HG03521 (cell line): ENCODE data around the gene RAD54L.
"Not testable (repeated sequence)": the region's sequence is repeated elsewhere in the genome, so short reads cannot be mapped to it uniquely, and the experiment has no call there.

ENCODE experiments used
- ATAC-seq: cut with Tn5 transposase; IDR thresholded peaks from one replicate; pipeline ENCODE4 v1.9.1; 2021; ENCODE audit warnings: mild to moderate bottlenecking, moderate library complexity; ENCODE audit not compliant: unreplicated experiment

RAD54L gene

DNA sequence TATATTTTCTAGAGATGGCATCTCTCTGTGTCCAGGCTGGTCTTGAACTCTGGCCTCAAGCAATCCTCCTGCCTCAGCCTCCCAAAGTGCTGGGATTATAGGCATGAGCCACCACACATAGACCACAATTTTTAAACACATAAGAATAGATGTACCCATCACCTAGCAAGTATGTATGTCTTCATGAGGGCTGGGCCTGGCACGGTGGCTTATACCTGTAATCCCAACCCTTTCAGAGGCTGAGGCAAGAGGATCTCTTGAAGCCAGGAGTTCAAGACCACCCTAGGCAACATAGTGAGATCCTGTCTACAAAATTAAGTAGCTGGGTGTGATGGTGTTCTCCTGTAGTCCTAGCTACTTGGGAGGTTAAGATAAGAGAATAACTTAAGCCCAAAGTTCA lies 69.8 kb downstream of the RAD54L start:
- ATAC-seq, result no peak

DNA sequence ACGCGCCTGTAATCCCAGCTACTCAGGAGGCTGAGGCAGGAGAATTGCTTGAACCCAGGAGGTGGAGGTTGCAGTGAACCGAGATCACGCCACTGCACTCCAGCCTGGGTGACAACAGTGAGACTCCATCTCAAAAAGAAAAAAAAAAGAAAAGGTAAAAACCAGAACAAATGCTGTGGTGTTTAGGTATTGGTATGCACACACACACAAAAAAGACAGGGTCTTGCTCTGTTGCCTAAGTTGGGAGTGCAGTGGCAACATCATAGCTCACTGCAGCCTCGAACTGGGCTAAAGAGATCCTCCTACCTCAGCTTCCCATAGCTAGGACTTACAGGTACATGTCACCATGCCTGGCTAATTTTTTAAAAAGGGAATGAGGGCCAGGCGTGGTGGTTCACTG lies 71.7 kb downstream of the RAD54L start:
- not testable (repeated sequence) for ATAC-seq

DNA sequence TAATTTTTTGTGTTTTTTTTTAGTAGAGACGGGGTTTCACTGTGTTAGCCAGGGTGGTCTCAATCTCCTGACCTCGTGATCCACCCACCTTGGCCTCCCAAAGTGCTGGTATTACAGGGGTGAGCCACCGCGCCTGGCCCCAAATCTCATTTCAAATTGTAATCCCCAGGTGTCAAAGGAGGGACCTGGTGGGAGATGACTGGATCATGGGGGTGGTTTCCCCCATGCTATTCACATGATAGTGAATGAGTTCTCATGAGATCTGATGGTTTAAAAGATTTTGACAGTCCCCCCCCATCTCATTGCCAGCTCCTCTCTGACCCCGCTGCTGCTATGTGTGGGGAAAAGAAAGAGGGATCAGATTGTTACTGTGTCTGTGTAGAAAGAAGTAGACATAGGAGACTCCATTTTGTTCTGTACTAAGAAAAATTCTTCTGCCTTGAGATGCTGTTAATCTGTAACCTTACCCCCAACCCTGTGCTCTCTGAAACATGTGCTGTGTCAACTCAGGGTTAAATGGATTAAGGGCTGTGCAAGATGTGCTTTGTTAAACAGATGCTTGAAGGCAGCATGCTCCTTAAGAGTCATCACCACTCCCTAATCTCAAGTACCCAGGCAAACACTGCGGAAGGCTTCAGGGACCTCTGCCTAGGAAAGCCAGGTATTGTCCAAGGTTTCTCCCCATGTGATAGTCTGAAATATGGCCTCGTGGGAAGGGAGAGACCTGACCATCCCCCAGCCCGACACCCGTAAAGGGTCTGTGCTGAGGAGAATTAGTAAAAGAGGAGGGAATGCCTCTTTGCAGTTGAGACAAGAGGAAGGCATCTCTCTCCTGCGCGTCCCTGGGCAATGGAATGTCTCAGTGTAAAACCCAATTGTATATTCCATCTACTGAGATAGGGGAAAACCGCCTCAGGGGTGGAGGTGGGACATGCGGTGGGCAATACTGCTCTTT lies 72.7 kb downstream of the RAD54L start:
- not testable (repeated sequence) for ATAC-seq

DNA sequence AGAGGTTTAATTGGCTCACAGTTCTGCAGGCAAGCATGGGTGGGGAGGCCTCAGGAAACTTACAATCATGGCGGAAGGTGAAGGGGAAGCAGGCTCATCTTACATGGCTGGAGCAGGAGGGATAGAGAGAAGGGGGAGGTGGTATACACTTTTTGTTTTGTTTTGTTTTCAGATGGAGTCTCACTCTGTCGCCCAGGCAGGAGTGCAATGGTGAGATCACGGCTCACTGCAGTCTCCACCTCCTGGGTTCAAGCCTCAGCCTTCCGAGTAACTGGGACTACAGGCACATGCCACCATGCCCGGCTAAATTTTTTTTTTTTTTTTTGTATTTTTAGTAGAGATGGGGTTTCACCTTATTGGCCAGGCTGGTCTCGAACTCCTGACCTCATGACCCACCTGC lies 74.6 kb downstream of the RAD54L start:
- ATAC-seq, result not testable (repeated sequence)

DNA sequence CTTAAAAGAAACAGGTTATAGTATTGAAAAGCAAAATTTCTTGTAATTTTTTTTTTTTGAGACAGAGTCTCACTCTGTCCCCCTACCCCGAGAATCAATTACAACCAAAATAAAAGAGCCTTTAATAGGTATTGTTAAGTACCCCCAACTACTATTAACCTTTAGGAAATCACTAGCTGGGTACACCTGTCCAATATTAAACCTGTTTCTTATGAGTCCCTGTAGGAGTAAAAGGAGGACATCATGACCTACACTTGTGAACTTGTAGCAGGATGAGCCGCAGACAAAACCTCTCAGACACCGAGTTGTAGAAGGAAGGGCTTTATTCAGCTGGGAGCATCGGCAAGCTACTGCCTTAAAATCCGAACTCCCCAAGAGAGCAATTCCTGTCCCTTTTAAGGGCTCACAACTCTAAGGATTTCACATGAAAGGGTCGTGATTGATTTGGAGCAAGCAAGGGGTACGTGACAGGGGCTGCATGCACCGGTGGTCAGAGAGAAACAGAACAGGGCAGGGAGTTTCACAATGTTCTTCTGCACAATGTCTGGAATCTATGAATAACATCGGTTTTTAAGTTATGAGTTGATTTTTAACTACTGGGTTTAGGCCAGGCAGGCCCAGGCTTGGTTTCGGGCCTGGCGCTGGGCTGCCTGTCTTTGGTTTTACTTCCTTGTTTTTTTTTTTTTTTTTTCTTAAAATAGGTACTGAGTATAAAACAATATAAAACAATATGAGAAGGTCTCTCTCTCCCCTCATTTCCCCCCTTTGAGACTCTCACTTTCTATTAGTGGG lies 77.9 kb downstream of the RAD54L start:
- ATAC-seq, result not testable (repeated sequence)
